K562 treated with DMSO at 1 percent for 12 hours (cell line): ENCODE results near the gene EEA1. TPM values are rescaled to one million over a fixed set of nuclear protein-coding genes. Genes with fewer than 3 reads are reported as not detected.

Experiments
- total RNA-seq: library from RNA; unstranded; fragments of 300-600 nt; gene quantifications from 2 replicates; pipeline ENCODE4 v1.2.3, GENCODE V29; 2022; ENCODE audit not compliant: insufficient read depth

EEA1 gene
- 0.88 and 5.6 TPM in 2 replicates for total RNA-seq

GRCh38 chr12:92928962-92929915 lies at the start of gene EEA1:
EEA1 (minus strand) TSS chr12:92929295; CDS start chr12:92929066, 229 bp downstream.

Other genes with a start within 250 kb of the EEA1 start
- not detected in 2 replicates for gene PLEKHG7, start 226.3 kb downstream of the EEA1 start, total RNA-seq